Kidney epithelial cell (primary cell): Measurements from ENCODE around the gene THBD. TPM values are rescaled to one million over a fixed set of nuclear protein-coding genes. Genes with fewer than 3 reads are reported as not detected.

Experiments used
- DNase-seq: peaks from one replicate; pipeline ENCODE4 v3.0.0-alpha.2; 2010; ENCODE audit warnings: low read depth
- H3K27me3 ChIP-seq: 2 replicates; pipeline ENCODE4 v1.6.0; 2011; ENCODE audit warnings: low read length; ENCODE audit not compliant: control insufficient read depth, insufficient read depth
- H3K36me3 ChIP-seq: 2 replicates; pipeline ENCODE4 v1.5.1; 2011; ENCODE audit warnings: low read length; ENCODE audit not compliant: control insufficient read depth, insufficient read depth
- H3K4me3 ChIP-seq: 2 replicates; pipeline ENCODE4 v1.5.1; 2011; ENCODE audit warnings: low read depth, mild to moderate bottlenecking, control low read depth, low read length
- CTCF ChIP-seq: IDR thresholded peaks from 2 replicates; pipeline ENCODE4 v1.5.1; 2011; ENCODE audit warnings: mild to moderate bottlenecking, moderate library complexity, low read length, control low read depth, inconsistent platforms; ENCODE audit not compliant: insufficient read depth, poor library complexity, severe bottlenecking
- total RNA-seq: library from RNA; depleted of rRNA; stranded (reverse); fragments of >200 nt; gene quantifications from 2 replicates; pipeline ENCODE4 v1.2.3, GENCODE V29; 2015

The THBD gene
- total RNA-seq, 1 donor from 2014 or later: 17.1 TPM

- H3K27me3 ChIP-seq: no peaks in the 10 kb centered on the region
- no peak overlapping the region for H3K4me3 ChIP-seq
- no peak for DNase-seq
- H3K36me3 ChIP-seq: no peaks in the 10 kb centered on the region
- no peak for TF ChIP-seq CTCF
These were observed 31.0 kb downstream of the THBD start for GRCh38 chr20:23018432-23018831.

- no peak for DNase-seq
- H3K27me3 ChIP-seq: no peaks in the 10 kb centered on the region
- no peak overlapping the region for H3K4me3 ChIP-seq
- H3K36me3 ChIP-seq: no peaks in the 10 kb centered on the region
- TF ChIP-seq CTCF: no peak
These were observed 32.0 kb downstream of the THBD start for GRCh38 chr20:23017516-23017915.

GRCh38 chr20:23013429-23013828 is 36.0 kb downstream of the THBD start:
- Histone ChIP-seq H3K4me3 (no peak overlapping the region), H3K27me3 (no peaks in the 10 kb centered on the region), H3K36me3 (no peaks in the 10 kb centered on the region)
- DNase-seq: no peak
- no peak for TF ChIP-seq CTCF

GRCh38 chr20:23011008-23011721 is 38.3 kb downstream of the THBD start:
- no peaks in the 10 kb centered on the region for H3K27me3 ChIP-seq

GRCh38 chr20:23010096-23010495 is 39.4 kb downstream of the THBD start:
- H3K27me3 ChIP-seq: no peaks in the 10 kb centered on the region
- H3K36me3 ChIP-seq: no peaks in the 10 kb centered on the region

More at GRCh38 chr20:23011008-23011721, 38.3 kb downstream of the THBD start:
- TF ChIP-seq CTCF: no peak
- H3K4me3 ChIP-seq: no peak overlapping the region
- DNase-seq: no peak
- H3K36me3 ChIP-seq: no peaks in the 10 kb centered on the region

More at GRCh38 chr20:23010096-23010495, 39.4 kb downstream of the THBD start:
- DNase-seq: no peak
- no peak overlapping the region for H3K4me3 ChIP-seq
- TF ChIP-seq CTCF: no peak
